NCI-H1930 (cell line): ENCODE data around the gene HIPK4.
A peak's percentile ranks its signal among the peaks of the same experiment; 100 is the strongest.

Experiments used
- DNase-seq, 2 experiments: peaks; one replicate each; lab custom pipeline; 2025; lab: John Stamatoyannopoulos, UW

The HIPK4 gene

GRCh38 chr19:40366697-40367561, 23.1 kb downstream of the HIPK4 start:
- DNase-seq, result no peak

GRCh38 chr19:40365613-40366401, 24.2 kb downstream of the HIPK4 start:
- no peak for DNase-seq

GRCh38 chr19:40365010-40365409, 25.0 kb downstream of the HIPK4 start:
- no peak for DNase-seq

GRCh38 chr19:40363069-40363468, 26.9 kb downstream of the HIPK4 start:
- no peak for DNase-seq

DNA sequence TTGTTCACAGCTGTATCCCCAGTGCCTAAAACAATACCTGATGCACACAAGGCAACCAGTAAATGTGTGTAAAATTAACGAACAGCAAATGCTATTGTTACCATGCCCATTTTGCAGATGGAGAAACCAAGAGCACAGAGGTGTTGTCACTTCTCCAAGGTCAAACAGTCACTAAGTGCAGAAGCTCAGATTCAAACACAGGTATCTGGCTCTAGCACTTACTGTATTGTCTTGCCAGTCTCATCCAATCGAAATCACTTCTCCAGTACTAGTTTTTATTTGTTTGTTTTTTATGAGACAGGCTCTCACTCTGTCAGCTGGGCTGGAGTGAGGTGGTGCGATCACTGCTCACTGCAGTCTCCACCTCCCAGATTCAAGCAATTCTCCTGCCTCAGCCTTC, 27.8 kb downstream of the HIPK4 start:
- no peak for DNase-seq

GRCh38 chr19:40360708-40361241, 29.2 kb downstream of the HIPK4 start:
- no peak for DNase-seq

- no peak for DNase-seq
Observed at GRCh38 chr19:40360020-40360707, 29.8 kb downstream of the HIPK4 start.

DNA sequence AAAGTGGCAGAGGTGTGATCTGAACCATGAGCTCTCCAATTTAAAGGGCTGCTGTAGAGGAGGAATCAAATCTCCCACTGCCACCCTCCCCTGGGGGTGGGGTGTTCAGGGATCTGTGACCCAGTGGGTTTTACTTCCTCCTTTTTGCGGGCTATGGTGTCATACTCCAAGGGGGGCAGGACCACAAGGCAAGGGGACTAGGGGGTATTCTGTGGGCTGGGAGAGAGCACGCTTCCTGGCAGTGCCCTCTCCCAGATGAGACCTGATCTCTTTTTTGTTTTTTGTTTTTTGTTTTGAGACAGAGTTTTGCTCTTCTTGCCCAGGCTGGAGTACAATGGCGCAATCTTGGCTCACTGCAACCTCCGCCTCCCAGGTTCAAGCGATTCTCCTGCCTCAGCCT, 31.2 kb downstream of the HIPK4 start:
- no peak for DNase-seq

GRCh38 chr19:40357640-40358039, 32.3 kb downstream of the HIPK4 start:
- DNase-seq, result no peak

DNA sequence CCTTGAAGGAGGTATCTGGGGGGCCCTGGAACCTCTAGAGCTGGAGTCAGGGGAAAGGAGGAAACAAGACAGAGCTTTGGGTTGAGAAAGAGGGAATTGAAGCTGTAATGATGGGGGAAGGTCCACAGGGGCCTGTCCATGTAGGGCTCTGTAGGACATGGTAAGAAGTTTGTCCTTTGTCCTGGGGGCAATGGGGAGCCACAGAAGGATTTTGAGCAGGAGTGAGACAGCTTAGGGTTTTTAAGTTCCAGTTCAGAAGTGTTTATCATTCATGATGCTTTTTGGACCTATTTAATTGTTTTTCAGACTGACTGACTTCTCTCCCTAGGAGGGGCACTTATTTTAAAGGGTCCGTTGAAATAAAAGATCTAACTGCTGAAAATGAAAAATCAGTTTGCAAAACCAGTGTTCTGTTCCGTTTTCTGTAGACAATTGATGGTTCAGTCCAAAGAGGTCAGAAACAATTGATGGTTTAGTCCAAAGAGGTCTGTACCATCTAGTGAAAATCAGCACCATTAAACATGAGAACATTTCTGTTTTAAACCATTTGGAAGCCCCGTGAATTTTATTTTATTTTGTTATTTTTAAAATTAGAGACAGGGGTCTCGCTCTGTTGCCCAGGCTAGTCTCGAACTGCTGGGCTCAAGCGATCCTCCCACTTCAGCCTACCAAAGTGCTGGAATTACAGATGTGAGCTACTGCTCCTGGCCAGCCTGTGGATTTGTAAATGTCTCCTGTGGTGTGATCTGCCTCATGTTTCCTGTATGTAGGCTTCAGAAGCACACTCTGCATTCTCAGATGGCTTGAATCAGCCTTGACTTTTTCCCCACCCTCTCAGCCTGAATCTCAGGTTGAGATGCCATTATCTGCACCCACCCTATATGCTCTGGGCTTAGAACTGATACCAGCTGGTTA, 33.0 kb downstream of the HIPK4 start:
- DNase-seq, result no peak

- DNase-seq, result no peak
Observed at GRCh38 chr19:40355975-40356680, 33.9 kb downstream of the HIPK4 start.

- DNase-seq, result peak in 1 of 2 experiments; percentile 13
Observed at GRCh38 chr19:40348961-40349507, 40.9 kb downstream of the HIPK4 start.

GRCh38 chr19:40348125-40348913, 41.7 kb downstream of the HIPK4 start, which contains the start of the genes C19orf47 and PLD3:
Gene C19orf47, minus strand, starts transcription at chr19:40348397. Its CDS starts 6,540 bp downstream, at chr19:40341857.
Gene PLD3, plus strand, starts transcription at chr19:40348695. Its CDS starts 17,789 bp downstream, at chr19:40366484.
- peak; percentile 99 to 100 for DNase-seq

GRCh38 chr19:40344422-40344821, 45.6 kb downstream of the HIPK4 start:
- DNase-seq, result no peak

DNA sequence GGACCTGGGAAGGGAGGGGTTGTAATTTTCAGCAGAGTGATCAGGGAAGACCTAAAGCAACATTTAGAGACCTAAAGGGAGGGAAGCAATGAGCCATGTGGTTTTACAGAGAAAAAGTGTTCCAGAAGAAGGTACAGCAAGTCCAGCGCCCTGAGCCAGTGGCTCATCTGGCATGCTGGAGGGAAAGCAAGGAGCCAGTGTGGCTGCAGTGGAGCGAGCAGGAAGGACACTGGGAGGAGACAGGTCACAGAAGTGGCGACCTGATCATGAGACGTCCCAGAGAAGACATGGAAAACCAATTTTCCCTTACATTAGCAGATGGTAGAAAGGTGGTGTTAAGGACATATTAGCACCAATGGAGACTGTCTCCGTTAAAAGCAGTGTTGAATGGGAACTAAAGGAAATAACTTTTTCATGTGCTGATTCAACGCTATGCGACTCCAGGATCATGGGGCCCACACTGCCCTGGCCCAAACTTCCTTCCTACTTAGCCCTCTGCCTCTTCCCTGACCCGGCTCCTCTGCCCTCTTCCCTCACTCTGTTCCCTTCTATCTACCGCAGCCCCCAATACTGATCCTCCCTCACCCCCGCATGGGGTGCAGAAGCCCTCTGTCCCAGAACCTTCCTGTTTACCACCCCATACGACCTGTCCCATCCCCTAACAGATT, 47.2 kb downstream of the HIPK4 start:
- no peak for DNase-seq

DNA sequence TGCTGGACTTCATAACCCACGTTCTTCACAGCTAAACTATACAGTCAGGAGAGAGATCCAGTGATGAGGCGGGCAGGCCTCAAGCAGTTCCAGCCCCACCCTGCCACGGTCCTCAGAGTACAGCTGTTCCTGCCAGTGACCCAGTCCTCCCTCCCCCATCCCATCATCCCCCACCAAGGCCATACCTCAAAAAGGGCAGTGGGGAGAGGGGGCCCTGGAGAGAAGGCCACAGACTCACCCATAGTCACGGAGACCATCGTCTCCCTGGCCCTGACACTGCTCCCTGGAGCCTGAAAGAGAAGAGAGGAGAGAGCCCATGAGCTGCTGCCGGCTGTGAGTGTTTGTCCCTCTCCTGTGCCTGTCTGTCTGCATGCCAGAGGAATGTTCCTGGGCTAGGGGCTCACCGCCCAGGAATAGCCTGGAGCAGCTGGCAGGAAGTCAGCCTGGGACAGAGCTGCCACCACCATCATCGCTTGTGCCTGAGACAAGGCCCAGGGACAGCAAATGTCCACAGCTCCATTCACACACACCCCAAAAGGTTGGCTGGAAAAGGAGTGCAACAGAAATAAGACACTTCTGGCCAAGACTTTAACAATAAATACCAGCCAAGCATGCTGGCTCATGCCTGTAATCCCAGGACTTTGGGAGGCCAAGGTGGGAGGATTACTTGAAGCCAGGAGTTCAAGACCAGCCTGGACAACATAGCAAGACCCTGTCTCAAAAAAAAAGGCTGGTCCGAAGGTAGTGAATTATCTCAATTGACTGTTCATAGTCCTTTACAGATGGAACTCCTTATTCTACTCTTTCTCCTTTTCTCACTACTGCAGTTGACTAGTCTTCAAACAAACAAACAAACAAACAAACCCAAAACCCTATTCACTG, 48.1 kb downstream of the HIPK4 start:
- DNase-seq, result no peak

GRCh38 chr19:40339018-40339728, 50.8 kb downstream of the HIPK4 start:
- no peak for DNase-seq
